GM13976 (cell line): ENCODE measurements around the gene ETV5.

Experiments used
- DNase-seq: peaks from one replicate; pipeline ENCODE4 v3.0.0; 2012; ENCODE audit warnings: low spot score
- in situ Hi-C: fragments of 300-500 bp; cut with MboI; formaldehyde crosslinking; loops from one replicate; pipeline ENCODE4 v1.12.0; 2022; ENCODE audit warnings: low sequenced_read_pairs, mixed read lengths, inconsistent platforms; ENCODE audit not compliant: unreplicated experiment
- TF ChIP-seq, protein P1 (sequence below): IDR thresholded peaks from 2 replicates; pipeline ENCODE4 v1.5.1; 2012; ENCODE audit warnings: borderline replicate concordance, mild to moderate bottlenecking; ENCODE audit not compliant: insufficient read depth; ENCODE audit errors: extremely low read depth, missing control alignments, control extremely low read depth

Gene ETV5

DNA sequence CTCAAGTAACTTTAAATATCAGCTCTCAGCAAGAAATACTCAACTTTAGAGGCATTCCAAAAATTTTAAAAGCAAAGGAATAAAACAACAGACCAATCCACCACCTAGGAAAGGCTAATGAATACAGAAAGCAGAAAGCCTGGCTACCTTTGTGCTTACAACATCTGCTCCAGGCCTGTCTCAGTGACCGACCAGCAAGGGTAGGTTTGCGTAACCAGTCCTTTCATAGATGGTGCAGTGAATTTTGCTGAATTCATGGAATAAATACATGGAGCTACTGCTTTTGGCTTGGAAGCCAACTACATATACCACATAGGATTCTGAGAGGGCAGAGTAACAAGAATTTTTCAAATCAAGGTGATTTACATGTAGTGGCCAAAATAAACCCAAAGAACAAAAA, 27.2 kb downstream of the ETV5 start:
- DNase-seq: no peak
- in situ Hi-C loops: no loop called here

DNA sequence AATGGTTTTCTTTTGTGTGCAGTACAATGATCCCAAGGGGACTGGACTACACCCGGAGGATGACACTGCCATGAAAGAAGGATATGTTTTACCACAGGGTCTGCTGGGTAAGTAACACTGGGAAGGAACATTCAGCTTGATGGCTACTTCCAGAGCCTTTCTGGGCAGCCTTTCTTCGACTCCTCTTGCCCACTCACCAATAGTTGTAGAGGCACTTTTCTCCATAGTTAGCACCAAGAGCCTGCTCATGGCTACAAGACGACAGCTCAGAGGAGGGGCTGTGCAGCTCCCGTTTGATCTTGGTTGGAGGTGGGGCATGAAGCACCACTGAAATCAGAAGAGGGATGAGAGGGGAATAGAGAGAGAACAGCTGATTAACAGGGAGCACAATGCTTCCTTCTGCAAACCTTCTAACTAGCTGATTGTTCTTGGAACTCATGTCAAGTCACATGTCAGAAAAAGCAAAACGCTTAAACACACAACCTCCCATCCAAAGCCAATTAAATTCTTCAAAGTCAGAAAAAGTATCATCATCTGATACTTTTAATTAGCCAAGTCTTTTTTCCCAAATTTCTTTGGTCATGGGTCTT, 27.9 kb downstream of the ETV5 start:
- in situ Hi-C loops: no loop called here
- DNase-seq: no peak
- TF ChIP-seq, protein P1, sequence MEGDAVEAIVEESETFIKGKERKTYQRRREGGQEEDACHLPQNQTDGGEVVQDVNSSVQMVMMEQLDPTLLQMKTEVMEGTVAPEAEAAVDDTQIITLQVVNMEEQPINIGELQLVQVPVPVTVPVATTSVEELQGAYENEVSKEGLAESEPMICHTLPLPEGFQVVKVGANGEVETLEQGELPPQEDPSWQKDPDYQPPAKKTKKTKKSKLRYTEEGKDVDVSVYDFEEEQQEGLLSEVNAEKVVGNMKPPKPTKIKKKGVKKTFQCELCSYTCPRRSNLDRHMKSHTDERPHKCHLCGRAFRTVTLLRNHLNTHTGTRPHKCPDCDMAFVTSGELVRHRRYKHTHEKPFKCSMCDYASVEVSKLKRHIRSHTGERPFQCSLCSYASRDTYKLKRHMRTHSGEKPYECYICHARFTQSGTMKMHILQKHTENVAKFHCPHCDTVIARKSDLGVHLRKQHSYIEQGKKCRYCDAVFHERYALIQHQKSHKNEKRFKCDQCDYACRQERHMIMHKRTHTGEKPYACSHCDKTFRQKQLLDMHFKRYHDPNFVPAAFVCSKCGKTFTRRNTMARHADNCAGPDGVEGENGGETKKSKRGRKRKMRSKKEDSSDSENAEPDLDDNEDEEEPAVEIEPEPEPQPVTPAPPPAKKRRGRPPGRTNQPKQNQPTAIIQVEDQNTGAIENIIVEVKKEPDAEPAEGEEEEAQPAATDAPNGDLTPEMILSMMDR: no peak

More for the DNA sequence above, 27.2 kb downstream of the ETV5 start:
- TF ChIP-seq, protein P1: no peak

DNA sequence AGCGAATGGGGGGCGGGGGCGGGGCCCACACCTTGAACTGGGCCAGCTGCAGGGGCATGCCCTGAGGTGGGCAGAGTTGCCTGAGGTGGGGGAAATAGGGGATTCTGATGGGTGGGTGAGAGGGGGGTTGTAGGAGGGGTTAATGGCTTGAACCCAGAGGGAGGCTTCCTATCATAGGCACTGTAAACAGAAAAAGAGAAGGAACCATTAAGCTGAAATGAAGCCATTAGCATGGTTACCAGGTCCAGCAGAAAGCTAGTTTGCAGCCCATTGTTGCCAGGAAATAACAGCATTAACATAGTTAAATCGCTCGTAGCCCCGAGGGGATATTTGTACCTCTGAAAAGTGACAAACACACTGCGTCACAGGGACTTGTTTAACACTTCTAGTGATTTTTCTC, 29.0 kb downstream of the ETV5 start:
- DNase-seq: no peak
- TF ChIP-seq, protein P1: no peak
- in situ Hi-C loops: no loop called here

DNA sequence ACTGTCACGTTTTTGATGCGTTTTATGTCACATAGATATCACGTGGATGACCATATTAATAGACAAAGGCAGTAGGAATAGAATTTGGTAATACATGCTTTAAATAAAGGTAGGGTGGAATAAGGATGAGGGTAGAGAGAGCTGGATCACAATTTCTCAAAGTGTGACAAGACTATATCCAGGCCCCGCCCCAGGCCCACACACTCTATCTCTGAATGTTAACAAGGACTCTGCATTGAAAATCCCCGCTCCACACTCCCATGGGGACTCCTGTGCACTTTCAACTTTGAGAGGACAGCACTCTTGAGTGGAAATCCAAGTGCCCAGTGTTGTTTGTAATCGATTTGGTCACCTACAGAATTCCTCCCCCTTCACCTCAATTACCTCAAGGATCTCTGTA, 31.4 kb downstream of the ETV5 start:
- no peak for DNase-seq
- in situ Hi-C loops: no loop called here
- TF ChIP-seq, protein P1: no peak

DNA sequence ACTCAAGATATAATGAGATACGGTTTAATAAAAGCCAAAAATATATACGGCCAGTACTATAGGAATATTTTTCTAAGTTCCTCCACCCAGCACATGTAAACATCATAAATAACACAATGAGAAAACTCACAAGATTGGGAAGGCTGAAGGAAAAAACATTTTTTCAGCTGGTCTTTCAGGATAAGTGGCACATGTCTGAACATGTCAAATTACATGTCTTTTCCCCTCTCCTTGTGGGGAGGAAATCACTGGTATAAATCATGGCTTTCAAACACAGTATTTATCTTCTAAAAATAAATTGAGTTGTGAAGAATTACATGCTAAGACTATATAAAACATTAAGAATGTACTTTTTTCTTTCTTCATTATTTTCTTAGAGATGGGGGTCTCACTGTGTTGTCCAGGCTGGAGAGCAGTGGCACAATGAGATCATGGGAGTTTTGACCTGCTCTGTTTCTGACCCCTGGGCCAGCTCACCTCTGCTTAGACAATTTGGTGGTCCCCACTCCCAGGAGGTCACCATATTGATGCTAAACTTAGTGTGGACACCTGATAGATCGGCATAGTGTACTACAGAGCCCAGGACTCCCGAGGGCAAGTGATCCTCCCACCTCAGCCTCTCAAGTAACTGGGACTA, 32.8 kb downstream of the ETV5 start:
- TF ChIP-seq, protein P1: no peak
- in situ Hi-C loops: no loop called here
- DNase-seq: no peak

DNA sequence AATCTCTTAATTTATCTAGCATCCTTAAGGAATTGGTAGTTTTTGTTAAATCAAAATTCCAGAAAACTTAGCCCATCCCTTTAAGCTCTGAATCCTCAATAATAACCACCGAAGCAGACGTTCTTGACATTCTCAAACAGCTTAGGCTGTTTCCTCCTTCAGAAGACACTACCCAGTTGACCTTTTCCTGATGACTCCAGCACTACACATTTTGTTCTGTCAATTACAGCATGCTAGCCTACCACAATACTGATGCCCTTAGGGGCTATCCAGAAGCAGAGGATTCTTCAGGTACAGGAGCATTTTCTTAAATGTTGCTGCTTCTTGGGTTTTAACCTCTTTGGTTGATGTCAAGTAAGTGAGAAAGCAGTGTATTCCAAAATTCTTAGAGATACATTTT, 33.4 kb downstream of the ETV5 start:
- in situ Hi-C loops: no loop called here
- DNase-seq: no peak
- TF ChIP-seq, protein P1: no peak
